ENCODE data around the gene CAMTA1. TPM values are rescaled to one million over a fixed set of nuclear protein-coding genes. Genes with fewer than 3 reads are reported as not detected.
"Not testable (repeated sequence)": the region's sequence is repeated elsewhere in the genome, so short reads cannot be mapped to it uniquely, and the experiment has no call there.

CAMTA1 gene
- total RNA-seq, 1 experiment from 2014 or later = 60.0 TPM

DNA sequence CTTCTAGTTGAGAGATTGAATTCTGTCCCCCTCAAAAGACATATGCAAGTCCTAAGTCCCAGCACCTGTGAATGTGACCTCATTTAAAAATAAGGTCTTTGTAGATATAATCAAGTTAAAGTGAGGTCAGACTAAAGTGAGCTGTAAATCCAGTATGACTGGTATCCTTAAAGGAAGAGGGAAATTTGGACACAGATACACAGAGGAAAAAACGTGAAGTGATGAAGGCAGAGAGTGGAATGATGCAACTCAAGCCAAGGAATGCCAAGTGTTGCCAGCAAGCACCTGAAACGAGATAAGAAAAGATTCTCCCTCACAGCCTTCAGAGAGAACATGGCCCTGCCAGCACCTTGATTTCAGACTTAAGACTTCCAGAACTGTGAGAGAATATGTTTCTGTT lies 541.1 kb downstream of the CAMTA1 start:
- H3K27me3 ChIP-seq (replicated peaks; ENCODE audit: control insufficient read depth, insufficient read depth, low read length) = no peaks in the 10 kb centered on the region
- no peak for DNase-seq
- no peaks in the 10 kb centered on the region for H3K36me3 Mint-ChIP-seq (ENCODE audit: insufficient read depth, unreplicated experiment)
- no peak overlapping the region for H3K4me3 ChIP-seq (ENCODE audit: low read depth, low read length)
- intact Hi-C loops (cut with micrococcal nuclease; ENCODE audit: unreplicated experiment) = no loop called here
- no peaks in the 10 kb centered on the region for H3K4me1 Mint-ChIP-seq (ENCODE audit: low read depth, unreplicated experiment)
- H3K27me3 Mint-ChIP-seq (ENCODE audit: insufficient read depth, unreplicated experiment) = peaks cover 30% of the 10 kb centered on the region
- H3K9me3 ChIP-seq = no peaks in the 10 kb centered on the region
- H3K36me3 ChIP-seq (ENCODE audit: control insufficient read depth, insufficient read depth, low read length) = no peaks in the 10 kb centered on the region
- POLR2A ChIA-PET = no interaction called here
- no TSS peak for BruUV-seq (replicated peaks)
- no peak overlapping the region for H3K27ac Mint-ChIP-seq (ENCODE audit: unreplicated experiment)
- TF ChIP-seq CTCF (IDR thresholded peaks at IDR 0.05; ENCODE audit: insufficient read depth in 1 of 2, low read depth in 1 of 2, low read length in 1 of 2, severe bottlenecking in 1 of 2, unreplicated experiment in 1 of 2) = no peak
- CTCF ChIA-PET = no interaction called here
- no peaks in the 10 kb centered on the region for H3K9me3 Mint-ChIP-seq (ENCODE audit: unreplicated experiment)
- no peak overlapping the region for H3K4me3 Mint-ChIP-seq (ENCODE audit: unreplicated experiment)
- H3K4me1 ChIP-seq = no peaks in the 10 kb centered on the region

DNA sequence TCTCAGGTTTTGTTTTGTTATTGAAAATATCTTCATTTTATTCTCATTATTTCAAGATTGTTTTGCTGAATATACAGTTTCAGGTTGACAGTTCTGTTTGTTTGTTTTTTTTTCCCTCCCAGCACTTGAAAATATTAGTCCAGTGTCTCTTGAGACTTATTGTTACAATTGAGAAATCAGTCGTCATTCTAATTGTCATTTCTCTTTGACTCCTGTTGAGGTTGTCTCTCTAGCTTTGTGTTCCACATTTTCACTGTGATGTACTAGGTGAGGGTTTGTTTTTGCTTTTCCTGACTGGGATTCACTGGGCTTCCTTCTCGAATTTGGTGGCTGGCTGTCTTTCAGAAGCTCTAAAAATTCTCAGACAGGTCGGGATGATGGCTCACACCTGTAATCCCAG lies 542.6 kb downstream of the CAMTA1 start:
- H3K4me1 Mint-ChIP-seq (ENCODE audit: low read depth, unreplicated experiment) = no peaks in the 10 kb centered on the region
- TF ChIP-seq CTCF (IDR thresholded peaks at IDR 0.05; ENCODE audit: insufficient read depth in 1 of 2, low read depth in 1 of 2, low read length in 1 of 2, severe bottlenecking in 1 of 2, unreplicated experiment in 1 of 2) = no peak
- peaks cover 27% of the 10 kb centered on the region for H3K27me3 Mint-ChIP-seq (ENCODE audit: insufficient read depth, unreplicated experiment)
- H3K36me3 ChIP-seq (ENCODE audit: control insufficient read depth, insufficient read depth, low read length) = no peaks in the 10 kb centered on the region
- H3K4me3 ChIP-seq (ENCODE audit: low read depth, low read length) = no peak overlapping the region
- DNase-seq = no peak
- no peaks in the 10 kb centered on the region for H3K4me1 ChIP-seq
- intact Hi-C loops (cut with micrococcal nuclease; ENCODE audit: unreplicated experiment) = no loop called here
- POLR2A ChIA-PET = interaction anchor here (0.7 kb wide), 1 partner anchor 237 kb away, joined by 4 read pairs; no protein-coding TSS in a partner anchor
- no peaks in the 10 kb centered on the region for H3K9me3 ChIP-seq
- H3K36me3 Mint-ChIP-seq (ENCODE audit: insufficient read depth, unreplicated experiment) = no peaks in the 10 kb centered on the region
- H3K27ac Mint-ChIP-seq (ENCODE audit: unreplicated experiment) = no peak overlapping the region
- H3K27me3 ChIP-seq (replicated peaks; ENCODE audit: control insufficient read depth, insufficient read depth, low read length) = no peaks in the 10 kb centered on the region
- no peaks in the 10 kb centered on the region for H3K9me3 Mint-ChIP-seq (ENCODE audit: unreplicated experiment)
- no peak overlapping the region for H3K4me3 Mint-ChIP-seq (ENCODE audit: unreplicated experiment)
- CTCF ChIA-PET = no interaction called here
- no TSS peak for BruUV-seq (replicated peaks)

DNA sequence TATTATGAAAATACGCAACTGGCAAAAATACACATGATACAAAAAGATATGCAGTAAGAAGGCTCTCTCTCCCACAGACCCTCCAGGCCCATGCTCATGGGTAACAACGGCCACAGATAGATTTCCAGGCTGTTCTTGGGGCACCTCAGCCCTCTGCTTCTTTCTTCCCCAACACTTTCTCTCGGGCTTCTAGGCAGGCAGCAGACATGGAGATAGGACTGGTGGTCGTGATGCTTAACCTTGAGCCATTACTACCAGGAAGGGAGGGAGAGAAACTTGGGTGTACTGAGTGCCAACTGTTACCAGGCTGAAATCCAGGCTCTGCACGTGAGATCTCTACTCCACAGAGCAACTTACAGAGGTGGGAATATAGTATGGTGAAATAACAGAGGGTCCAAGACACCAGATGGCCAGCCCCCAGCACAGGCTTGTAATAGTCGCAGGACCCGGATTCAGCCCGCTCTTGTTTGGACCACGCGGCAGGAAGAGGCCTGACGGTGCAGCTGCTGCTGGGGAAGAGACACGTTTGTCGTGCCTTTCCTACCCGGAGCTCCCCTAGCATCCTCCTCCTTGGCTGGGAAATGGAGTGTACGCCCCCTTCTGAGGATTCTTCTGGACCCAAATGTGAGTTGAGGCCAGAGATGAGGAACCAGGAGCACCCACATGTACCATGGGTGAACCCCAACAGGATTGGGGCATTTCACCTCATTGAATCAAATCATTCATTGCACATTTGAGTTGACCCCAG lies 544.8 kb downstream of the CAMTA1 start:
- no peak for TF ChIP-seq CTCF (IDR thresholded peaks at IDR 0.05; ENCODE audit: insufficient read depth in 1 of 2, low read depth in 1 of 2, low read length in 1 of 2, severe bottlenecking in 1 of 2, unreplicated experiment in 1 of 2)
- Mint-ChIP-seq H3K27ac (ENCODE audit: unreplicated experiment) (no peak overlapping the region), H3K27me3 (ENCODE audit: insufficient read depth, unreplicated experiment) (peaks cover 16% of the 10 kb centered on the region), H3K4me1 (ENCODE audit: low read depth, unreplicated experiment) (no peaks in the 10 kb centered on the region), H3K9me3 (ENCODE audit: unreplicated experiment) (no peaks in the 10 kb centered on the region), H3K4me3 (ENCODE audit: unreplicated experiment) (no peak overlapping the region), H3K36me3 (ENCODE audit: insufficient read depth, unreplicated experiment) (no peaks in the 10 kb centered on the region)
- no peaks in the 10 kb centered on the region for H3K36me3 ChIP-seq (ENCODE audit: control insufficient read depth, insufficient read depth, low read length)
- no peak for DNase-seq
- BruUV-seq (replicated peaks) = no TSS peak
- no peaks in the 10 kb centered on the region for H3K27me3 ChIP-seq (replicated peaks; ENCODE audit: control insufficient read depth, insufficient read depth, low read length)
- CTCF ChIA-PET = no interaction called here
- no peak overlapping the region for H3K4me3 ChIP-seq (ENCODE audit: low read depth, low read length)
- intact Hi-C loops (cut with micrococcal nuclease; ENCODE audit: unreplicated experiment) = no loop called here
- H3K4me1 ChIP-seq = no peaks in the 10 kb centered on the region
- no peaks in the 10 kb centered on the region for H3K9me3 ChIP-seq
- POLR2A ChIA-PET = no interaction called here

- H3K36me3 ChIP-seq (ENCODE audit: control insufficient read depth, insufficient read depth, low read length); POLR2A ChIA-PET; H3K36me3 Mint-ChIP-seq (ENCODE audit: insufficient read depth, unreplicated experiment); intact Hi-C loops (cut with micrococcal nuclease; ENCODE audit: unreplicated experiment); H3K9me3 Mint-ChIP-seq (ENCODE audit: unreplicated experiment); H3K4me3 ChIP-seq (ENCODE audit: low read depth, low read length); H3K4me1 ChIP-seq; CTCF ChIA-PET; BruUV-seq (replicated peaks); DNase-seq; H3K9me3 ChIP-seq; H3K27ac Mint-ChIP-seq (ENCODE audit: unreplicated experiment); H3K4me1 Mint-ChIP-seq (ENCODE audit: low read depth, unreplicated experiment); H3K27me3 ChIP-seq (replicated peaks; ENCODE audit: control insufficient read depth, insufficient read depth, low read length); H3K4me3 Mint-ChIP-seq (ENCODE audit: unreplicated experiment): not testable (repeated sequence)
- H3K27me3 Mint-ChIP-seq (ENCODE audit: insufficient read depth, unreplicated experiment) = peaks cover 13% of the 10 kb centered on the region
Measured at GRCh38 chr1:7330726-7331125, 545.5 kb downstream of the CAMTA1 start.
